ENCODE data around the gene FYCO1. TPM values are rescaled to one million over a fixed set of nuclear protein-coding genes. Genes with fewer than 3 reads are reported as not detected.

FYCO1 gene
- total and polyA plus RNA-seq, 2 of the 8 experiments (the other 6 are each of a cell fraction or from before 2014, with no cell fraction given): 4.8 to 10.8 TPM

GRCh38 chr3:45967724-45968123 is 27.9 kb downstream of the FYCO1 start:
- no peak overlapping the region for H2BK20ac ChIP-seq (ENCODE audit: low read length)
- no peak overlapping the region for H2AFZ ChIP-seq (ENCODE audit: low read length)
- ChIA-PET CTCF (ENCODE audit: partially characterized antibody) (interaction anchor here (0.7 to 6.7 kb wide), 9 partner anchors 9 to 462 kb away, joined by 3 to 51 read pairs (median 3); partner anchors contain the start of gene CXCR6), POLR2A (ENCODE audit: partially characterized antibody) (no interaction called here)
- no peaks in the 10 kb centered on the region for H3K79me2 ChIP-seq (ENCODE audit: control insufficient read depth in 1 of 2, insufficient read depth in 2 of 2, low read length in 2 of 2)
- TF ChIP-seq CBX8 (IDR thresholded peaks at IDR 0.05; ENCODE audit: borderline replicate concordance, low read depth, low read length) (no peak), USF2 (IDR thresholded peaks at IDR 0.05; ENCODE audit: low read length) (no peak), POLR2AphosphoS5 (IDR thresholded peaks at IDR 0.05; ENCODE audit: low read depth, low read length) (no peak), CHD1 (IDR thresholded peaks at IDR 0.05; ENCODE audit: low read depth, low read length) (no peak), BRCA1 (IDR thresholded peaks at IDR 0.05; ENCODE audit: low read depth, low read length) (no peak), JUND (IDR thresholded peaks at IDR 0.05; ENCODE audit: low read length) (no peak)
- peaks cover 24 to 60% (median 46%) of the 10 kb centered on the region in 4 experiments for H3K36me3 ChIP-seq (ENCODE audit: control insufficient read depth in 2 of 4, insufficient read depth in 4 of 4, low read length in 3 of 4)
- no peak overlapping the region for H3K4me2 ChIP-seq (ENCODE audit: insufficient read depth in 1 of 2, low read depth in 2 of 2, low read length in 2 of 2)
- H3K14ac ChIP-seq (ENCODE audit: insufficient read length): no peak overlapping the region
- no peak overlapping the region for H3K4me3 ChIP-seq (ENCODE audit: extremely low read depth in 1 of 4, insufficient read depth in 2 of 4, low read depth in 3 of 4, low read length in 4 of 4)
- H2AK5ac ChIP-seq (ENCODE audit: low read depth, low read length): no peak overlapping the region
- H3K79me1 ChIP-seq (ENCODE audit: low read depth, low read length): no peaks in the 10 kb centered on the region
- no peak overlapping the region for H3K18ac ChIP-seq (ENCODE audit: extremely low read depth, low read length)
- H2BK12ac ChIP-seq (ENCODE audit: low read depth, low read length): no peak overlapping the region
- H2BK15ac ChIP-seq (ENCODE audit: low read length): no peak overlapping the region
- no peak overlapping the region for H3K27ac ChIP-seq (ENCODE audit: low read depth, low read length)
- no peak overlapping the region for H3K56ac ChIP-seq (replicated peaks; ENCODE audit: insufficient read length, low read depth, low read length)
- DNase-seq (ENCODE audit: low read depth in 1 of 2, low spot score in 2 of 2) (no peak), FAIRE-seq (no peak)
- peaks cover 0 to 8% of the 10 kb centered on the region in 2 experiments for H4K20me1 ChIP-seq (replicated peaks in 1 of 2; ENCODE audit: control insufficient read depth in 1 of 2, insufficient read depth in 2 of 2, low read length in 2 of 2)
- no peak overlapping the region for H3K23ac ChIP-seq (ENCODE audit: insufficient read length)
- H3K27me3 ChIP-seq (replicated peaks in 1 of 4; ENCODE audit: control insufficient read depth in 3 of 4, extremely low read depth in 1 of 4, insufficient read depth in 3 of 4, low read length in 3 of 4): no peaks in the 10 kb centered on the region
- H4K91ac ChIP-seq (replicated peaks; ENCODE audit: insufficient read length, low read length): no peak overlapping the region
- H3K23me2 ChIP-seq (ENCODE audit: low read depth, low read length): no peaks in the 10 kb centered on the region
- no peak overlapping the region; the same call in 1 of the 2 replicates for H2BK5ac ChIP-seq (ENCODE audit: low read depth, low read length)
- no peak overlapping the region for H3K4ac ChIP-seq (replicated peaks; ENCODE audit: insufficient read length, low read depth, low read length)
- 86% methylated on average over 6 of the region's 8 CpGs; no CpG with 5 or more reads in 1 of the 2 experiments for WGBS, 2 experiments (ENCODE audit: extremely low coverage in 1 of 2, insufficient coverage in 1 of 2, insufficient read length in 1 of 2, insufficient replicate concordance in 2 of 2, low coverage in 1 of 2, low lambda C conversion rate in 2 of 2, missing lambda C conversion rate in 1 of 2)
- no peak overlapping the region for H2BK120ac ChIP-seq (replicated peaks; ENCODE audit: low read depth, low read length)
- no peak overlapping the region for H3K9ac ChIP-seq (replicated peaks in 1 of 4; ENCODE audit: extremely low read depth in 1 of 4, low read depth in 3 of 4, low read length in 3 of 4)
- H3K4me1 ChIP-seq (replicated peaks in 1 of 4; ENCODE audit: control insufficient read depth in 3 of 4, insufficient read depth in 4 of 4, low read length in 3 of 4): no peaks in the 10 kb centered on the region
- no peak overlapping the region for H4K8ac ChIP-seq (ENCODE audit: extremely low read depth, insufficient read depth, low read length)
- no peaks in the 10 kb centered on the region for H3K9me3 ChIP-seq (ENCODE audit: insufficient read depth in 2 of 2, low read depth in 1 of 2, low read length in 1 of 2)
- H4K5ac ChIP-seq (ENCODE audit: insufficient read length, low read depth, low read length): no peak overlapping the region
